Gastrocnemius medialis (tissue), 4 donors: ENCODE results near the gene TK2.

Experiments used
- POLR2A ChIP-seq, 2 donors: fragments of 450-650 bp; IDR thresholded peaks; one replicate each; pipeline ENCODE4 v1.6.1; 2017; ENCODE audit warnings: antibody characterized with exemption in 2 of 2, mild to moderate bottlenecking in 2 of 2, moderate library complexity in 2 of 2
- TF ChIP-seq, protein P1 (sequence below), 5 experiments: fragments of 450-650 bp in 3 of 5; fragments of 200-600 bp in 2 of 5; sonication (generic) in 2 of 5; IDR thresholded peaks in 4 of 5; conservative IDR thresholded peaks in 1 of 5; 1 replicate in 4 of 5; 2 replicates in 1 of 5; pipeline ENCODE4 v1.5.1; 2016 to 2019; ENCODE audit warnings: antibody characterized with exemption in 5 of 5, mild to moderate bottlenecking in 3 of 5, moderate library complexity in 3 of 5

DNA sequence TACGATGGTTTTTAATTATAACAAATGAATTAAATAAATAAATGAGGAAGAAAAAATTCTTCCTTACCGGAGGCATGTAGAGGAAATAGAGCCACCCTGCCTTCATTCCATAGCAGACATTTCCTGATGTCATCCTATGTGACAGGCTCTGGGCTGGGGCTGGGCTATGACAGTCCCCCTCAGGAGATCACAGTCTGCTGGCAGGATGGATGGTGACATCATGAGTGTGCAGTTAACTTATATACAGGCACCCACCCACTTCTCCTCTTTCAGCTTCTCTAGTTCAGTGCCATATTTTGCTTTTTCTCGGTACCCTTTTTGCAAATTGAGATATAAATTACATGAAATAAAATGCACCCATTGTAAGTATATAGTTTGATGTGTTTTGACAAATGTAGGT lies 48.2 kb upstream of the TK2 start:
- TF ChIP-seq, protein P1, sequence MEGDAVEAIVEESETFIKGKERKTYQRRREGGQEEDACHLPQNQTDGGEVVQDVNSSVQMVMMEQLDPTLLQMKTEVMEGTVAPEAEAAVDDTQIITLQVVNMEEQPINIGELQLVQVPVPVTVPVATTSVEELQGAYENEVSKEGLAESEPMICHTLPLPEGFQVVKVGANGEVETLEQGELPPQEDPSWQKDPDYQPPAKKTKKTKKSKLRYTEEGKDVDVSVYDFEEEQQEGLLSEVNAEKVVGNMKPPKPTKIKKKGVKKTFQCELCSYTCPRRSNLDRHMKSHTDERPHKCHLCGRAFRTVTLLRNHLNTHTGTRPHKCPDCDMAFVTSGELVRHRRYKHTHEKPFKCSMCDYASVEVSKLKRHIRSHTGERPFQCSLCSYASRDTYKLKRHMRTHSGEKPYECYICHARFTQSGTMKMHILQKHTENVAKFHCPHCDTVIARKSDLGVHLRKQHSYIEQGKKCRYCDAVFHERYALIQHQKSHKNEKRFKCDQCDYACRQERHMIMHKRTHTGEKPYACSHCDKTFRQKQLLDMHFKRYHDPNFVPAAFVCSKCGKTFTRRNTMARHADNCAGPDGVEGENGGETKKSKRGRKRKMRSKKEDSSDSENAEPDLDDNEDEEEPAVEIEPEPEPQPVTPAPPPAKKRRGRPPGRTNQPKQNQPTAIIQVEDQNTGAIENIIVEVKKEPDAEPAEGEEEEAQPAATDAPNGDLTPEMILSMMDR (IDR thresholded peaks at IDR 0.05 in 4 of 5, conservative IDR thresholded peaks at IDR 0.05 in 1 of 5), result no peak
- TF ChIP-seq POLR2A (IDR thresholded peaks at IDR 0.05), result no peak
